ENCODE results near the gene DUSP6.

GRCh38 chr12:89391726-89392336 is 39.5 kb upstream of the DUSP6 start:
- TF ChIP-seq CTCF (IDR thresholded peaks at IDR 0.05) (no peak), EZH2 (IDR thresholded peaks at IDR 0.05; ENCODE audit: borderline replicate concordance, insufficient read depth, low read depth, low read length, poor library complexity, severe bottlenecking) (no peak)
